ENCODE data around the gene WNT9A.
A peak's percentile ranks its signal among the peaks of the same experiment; 100 is the strongest.
"Not testable (repeated sequence)": the region's sequence is repeated elsewhere in the genome, so short reads cannot be mapped to it uniquely, and the experiment has no call there.

The WNT9A gene

GRCh38 chr1:227885648-227886502 lies 61.9 kb downstream of the WNT9A start:
- peak; percentile 42 for DNase-seq

- peak; percentile 70 for DNase-seq
Observed at GRCh38 chr1:227885135-227885647, 62.5 kb downstream of the WNT9A start.

GRCh38 chr1:227884370-227885134 lies 63.2 kb downstream of the WNT9A start:
- DNase-seq: no peak

- no peak for DNase-seq
Observed at GRCh38 chr1:227883641-227884301, 64.0 kb downstream of the WNT9A start.

GRCh38 chr1:227883073-227883520 lies 64.6 kb downstream of the WNT9A start:
- DNase-seq: no peak

- DNase-seq: no peak
Observed at GRCh38 chr1:227880342-227880924, 67.3 kb downstream of the WNT9A start.

GRCh38 chr1:227877810-227878209 lies 69.9 kb downstream of the WNT9A start:
- DNase-seq: not testable (repeated sequence)

GRCh38 chr1:227871892-227872291 lies 75.8 kb downstream of the WNT9A start:
- DNase-seq: not testable (repeated sequence)

- DNase-seq: no peak
Observed at GRCh38 chr1:227870366-227870765, 77.4 kb downstream of the WNT9A start.

- peak; percentile 49 for DNase-seq
Observed at GRCh38 chr1:227869851-227870305, 77.9 kb downstream of the WNT9A start.

- DNase-seq: no peak
Observed at GRCh38 chr1:227869279-227869842, 78.4 kb downstream of the WNT9A start.
